B cell (primary cell): ENCODE data around the gene CIDEC. TPM values are rescaled to one million over a fixed set of nuclear protein-coding genes. Genes with fewer than 3 reads are reported as not detected.

Source experiments
- ATAC-seq: fragments of 200-7000 bp; cut with Tn5 transposase; one replicate; pipeline ENCODE4 v1.10.0; 2021; ENCODE audit warnings: low read depth, mild to moderate bottlenecking, moderate number of reproducible peaks, moderate library complexity
- CTCF ChIA-PET: fragments of 350-600 bp; sonication (Branson Sonifier 250); formaldehyde crosslinking; loops from one replicate; lab custom pipeline; 2021; ENCODE audit warnings: antibody characterized with exemption, inconsistent platforms; lab: Charles Lee
- POLR2A ChIA-PET: fragments of 350-600 bp; sonication (Branson Sonifier 250); formaldehyde crosslinking; loops from one replicate; lab custom pipeline; 2021; ENCODE audit warnings: antibody characterized with exemption; lab: Charles Lee
- DNase-seq: peaks from one replicate; pipeline ENCODE4 v3.0.0; 2013
- H2AFZ ChIP-seq: 2 replicates; pipeline ENCODE4 v1.6.1; 2012; ENCODE audit warnings: mild to moderate bottlenecking, low read depth, low read length; ENCODE audit not compliant: insufficient read depth, poor library complexity, severe bottlenecking
- H3K27ac ChIP-seq, 2 donors: 1 replicate in 1 of 2; 2 replicates in 1 of 2; pipeline ENCODE4 v1.5.1; 2012 to 2013; ENCODE audit warnings: low read length in 2 of 2, mild to moderate bottlenecking in 2 of 2, moderate library complexity in 1 of 2
- H3K27me3 ChIP-seq, 4 experiments: fragments of 200-600 bp in 1 of 4; sonication (generic) in 1 of 4; replicated peaks in 1 of 4; 1 replicate in 2 of 4; 2 replicates in 2 of 4; pipeline versions ENCODE4 v1.6.1 to v1.7.0; 2013 to 2016; ENCODE audit warnings: low read length in 3 of 4, mild to moderate bottlenecking in 2 of 4, mixed read lengths in 1 of 4, moderate library complexity in 1 of 4; ENCODE audit not compliant: insufficient read depth in 4 of 4, control insufficient read depth in 3 of 4; ENCODE audit errors: control extremely low read depth in 1 of 4
- H3K36me3 ChIP-seq, 2 experiments: replicated peaks in 1 of 2; 1 replicate in 1 of 2; 2 replicates in 1 of 2; pipeline versions ENCODE4 v1.6.1 to v1.7.1; 2013; ENCODE audit warnings: low read length in 1 of 2; ENCODE audit not compliant: insufficient read depth in 2 of 2, control insufficient read depth in 1 of 2; ENCODE audit errors: control extremely low read depth in 1 of 2, extremely low read depth in 1 of 2
- H3K4me1 ChIP-seq, 2 donors: fragments of 200-600 bp in 1 of 2; sonication (generic) in 1 of 2; 1 replicate in 1 of 2; 2 replicates in 1 of 2; pipeline versions ENCODE4 v1.5.1 to v1.6.1; 2013 to 2017; ENCODE audit warnings: low read length in 2 of 2; ENCODE audit not compliant: control insufficient read depth in 2 of 2, insufficient read depth in 2 of 2
- H3K4me2 ChIP-seq: replicated peaks from 2 replicates; pipeline ENCODE3; 2012; ENCODE audit warnings: mild to moderate bottlenecking, low read depth, low read length; ENCODE audit not compliant: poor library complexity, severe bottlenecking
- H3K4me3 ChIP-seq, 5 experiments: fragments of 200-600 bp in 1 of 5; sonication (generic) in 1 of 5; 1 replicate in 3 of 5; 2 replicates in 2 of 5; pipeline versions ENCODE4 v1.5.1 to v1.7.0; 2011 to 2016; ENCODE audit warnings: low read length in 4 of 5, mild to moderate bottlenecking in 4 of 5, low read depth in 2 of 5, control low read depth in 1 of 5, moderate library complexity in 1 of 5; ENCODE audit not compliant: insufficient read depth in 1 of 5; ENCODE audit errors: control extremely low read depth in 1 of 5, extremely low read depth in 1 of 5
- H3K79me2 ChIP-seq: fragments of 200-600 bp; sonication (generic); one replicate; pipeline ENCODE4 v1.6.0; 2016; ENCODE audit warnings: low read length; ENCODE audit not compliant: control insufficient read depth, insufficient read depth
- H3K9ac ChIP-seq: fragments of 200-600 bp; sonication (generic); 2 replicates; pipeline ENCODE4 v1.6.1; 2017; ENCODE audit warnings: mild to moderate bottlenecking, low read length, moderate library complexity
- H3K9me3 ChIP-seq, 3 donors: one replicate each; pipeline versions ENCODE4 v1.6.1 to v1.7.1; 2013; ENCODE audit warnings: low read length in 2 of 3; ENCODE audit not compliant: control insufficient read depth in 2 of 3, insufficient read depth in 1 of 3; ENCODE audit errors: control extremely low read depth in 1 of 3
- H4K20me1 ChIP-seq: 2 replicates; pipeline ENCODE4 v1.6.0; 2012; ENCODE audit warnings: mild to moderate bottlenecking, low read length; ENCODE audit not compliant: insufficient read depth, control insufficient read depth, poor library complexity, severe bottlenecking
- H3K27ac Mint-ChIP-seq: one replicate; pipeline ENCODE4 v1.8.0; 2021; ENCODE audit warnings: mixed read lengths
- H3K27me3 Mint-ChIP-seq: one replicate; pipeline ENCODE4 v1.8.0; 2021; ENCODE audit warnings: mixed read lengths
- H3K4me1 Mint-ChIP-seq: one replicate; pipeline ENCODE4 v1.8.0; 2021; ENCODE audit warnings: mixed read lengths
- H3K4me3 Mint-ChIP-seq: one replicate; pipeline ENCODE4 v1.8.0; 2021; ENCODE audit warnings: mixed read lengths
- H3K9me3 Mint-ChIP-seq: one replicate; pipeline ENCODE4 v1.8.0; 2022; ENCODE audit warnings: mixed read lengths; ENCODE audit not compliant: insufficient read depth
- EZH2 ChIP-seq: IDR thresholded peaks from 2 replicates; pipeline ENCODE4 v1.6.1; 2012; ENCODE audit warnings: borderline replicate concordance, low read depth, mild to moderate bottlenecking, moderate library complexity, low read length; ENCODE audit not compliant: insufficient read depth, poor library complexity, severe bottlenecking
- WGBS: methylation state at CpG from one replicate; pipeline ENCODE4 v1.1.5; 2013; ENCODE audit warnings: missing lambda C conversion rate; ENCODE audit not compliant: insufficient coverage; 5-methylcytosine and 5-hydroxymethylcytosine counted together
- intact Hi-C: fragments of 100-400 bp; cut with micrococcal nuclease; formaldehyde crosslinking; loops from one replicate; pipeline ENCODE4 v1.10.0; 2022
- polyA plus RNA-seq: library from polyadenylated mRNA; depleted of rRNA; stranded (reverse); fragments of >200 nt; gene quantifications from 2 replicates; pipeline ENCODE4 v1.2.3, GENCODE V29; 2012
- total RNA-seq, 2 donors: library from RNA; stranded (reverse); fragments of 120-200 nt in 1 of 2; gene quantifications; 1 replicate in 1 of 2; 2 replicates in 1 of 2; pipeline versions ENCODE4 v1.2.3 to v1.2.4, GENCODE V29; 2013 to 2022
- TF ChIP-seq, protein P1 (sequence below): fragments of 200-600 bp; IDR thresholded peaks from one replicate; pipeline ENCODE4 v1.8.0; 2022; ENCODE audit warnings: antibody characterized with exemption, mild to moderate bottlenecking

The CIDEC gene
- total and polyA plus RNA-seq, 2 donors (not counting 1 experiment from before 2014, with no cell fraction given) = not detected

- intact Hi-C loops = no loop called here
- TF ChIP-seq, protein P1, sequence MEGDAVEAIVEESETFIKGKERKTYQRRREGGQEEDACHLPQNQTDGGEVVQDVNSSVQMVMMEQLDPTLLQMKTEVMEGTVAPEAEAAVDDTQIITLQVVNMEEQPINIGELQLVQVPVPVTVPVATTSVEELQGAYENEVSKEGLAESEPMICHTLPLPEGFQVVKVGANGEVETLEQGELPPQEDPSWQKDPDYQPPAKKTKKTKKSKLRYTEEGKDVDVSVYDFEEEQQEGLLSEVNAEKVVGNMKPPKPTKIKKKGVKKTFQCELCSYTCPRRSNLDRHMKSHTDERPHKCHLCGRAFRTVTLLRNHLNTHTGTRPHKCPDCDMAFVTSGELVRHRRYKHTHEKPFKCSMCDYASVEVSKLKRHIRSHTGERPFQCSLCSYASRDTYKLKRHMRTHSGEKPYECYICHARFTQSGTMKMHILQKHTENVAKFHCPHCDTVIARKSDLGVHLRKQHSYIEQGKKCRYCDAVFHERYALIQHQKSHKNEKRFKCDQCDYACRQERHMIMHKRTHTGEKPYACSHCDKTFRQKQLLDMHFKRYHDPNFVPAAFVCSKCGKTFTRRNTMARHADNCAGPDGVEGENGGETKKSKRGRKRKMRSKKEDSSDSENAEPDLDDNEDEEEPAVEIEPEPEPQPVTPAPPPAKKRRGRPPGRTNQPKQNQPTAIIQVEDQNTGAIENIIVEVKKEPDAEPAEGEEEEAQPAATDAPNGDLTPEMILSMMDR = no peak
- no peak for TF ChIP-seq EZH2
- no peak overlapping the region for H2AFZ ChIP-seq
- ATAC-seq (no peak), DNase-seq (no peak)
- ChIA-PET POLR2A (interaction anchor here (0.6 kb wide), 1 partner anchor 20 kb away, joined by 3 read pairs; no protein-coding TSS in a partner anchor), CTCF (interaction anchor here (0.6 kb wide), 2 partner anchors 23 to 123 kb away, joined by 3 read pairs; no protein-coding TSS in a partner anchor)
- no peaks in the 10 kb centered on the region for H3K79me2 ChIP-seq
- H3K27me3 Mint-ChIP-seq = peaks cover 5% of the 10 kb centered on the region
- H3K27me3 ChIP-seq = peaks cover 0 to 22% (median 6%) of the 10 kb centered on the region in 4 experiments
- no peak overlapping the region for H3K4me3 ChIP-seq
- no peak overlapping the region for H3K9ac ChIP-seq
- no peaks in the 10 kb centered on the region for H3K9me3 Mint-ChIP-seq
- peaks cover 6 to 8% of the 10 kb centered on the region in 2 donors for H3K4me1 ChIP-seq
- no peak overlapping the region for H3K27ac ChIP-seq
- H3K4me3 Mint-ChIP-seq = no peak overlapping the region
- no peaks in the 10 kb centered on the region for H4K20me1 ChIP-seq
- H3K4me1 Mint-ChIP-seq = no peaks in the 10 kb centered on the region
- no peak overlapping the region for H3K4me2 ChIP-seq
- no peaks in the 10 kb centered on the region for H3K36me3 ChIP-seq
- no peaks in the 10 kb centered on the region for H3K9me3 ChIP-seq
- WGBS = 100% methylated on average over 1 of the region's 4 CpGs
- no peak overlapping the region for H3K27ac Mint-ChIP-seq
These were observed 18.9 kb downstream of the CIDEC start for GRCh38 chr3:9861201-9861600.

- ChIA-PET CTCF (no interaction called here), POLR2A (no interaction called here)
- H2AFZ ChIP-seq = no peak overlapping the region
- DNase-seq (no peak), ATAC-seq (no peak)
- H3K27me3 Mint-ChIP-seq = peaks cover 7% of the 10 kb centered on the region
- H3K4me2 ChIP-seq = no peak overlapping the region
- no peak overlapping the region for H3K27ac Mint-ChIP-seq
- H4K20me1 ChIP-seq = no peaks in the 10 kb centered on the region
- peaks cover 0 to 22% (median 6%) of the 10 kb centered on the region in 4 experiments for H3K27me3 ChIP-seq
- H3K4me3 Mint-ChIP-seq = no peak overlapping the region
- H3K9me3 Mint-ChIP-seq = no peaks in the 10 kb centered on the region
- no peak overlapping the region for H3K9ac ChIP-seq
- H3K4me1 ChIP-seq = peaks cover 6 to 8% of the 10 kb centered on the region in 2 donors
- WGBS = 90% methylated on average over 12 of the region's 12 CpGs
- H3K4me3 ChIP-seq = no peak overlapping the region
- intact Hi-C loops = no loop called here
- H3K9me3 ChIP-seq = no peaks in the 10 kb centered on the region
- no peaks in the 10 kb centered on the region for H3K4me1 Mint-ChIP-seq
- H3K27ac ChIP-seq = no peak overlapping the region
- H3K79me2 ChIP-seq = no peaks in the 10 kb centered on the region
- no peaks in the 10 kb centered on the region for H3K36me3 ChIP-seq
- TF ChIP-seq, protein P1 = no peak
- TF ChIP-seq EZH2 = no peak
These were observed 20.5 kb downstream of the CIDEC start for GRCh38 chr3:9859530-9860025.
